ENCODE data around the gene SERP2. TPM values are rescaled to one million over a fixed set of nuclear protein-coding genes. Genes with fewer than 3 reads are reported as not detected.

SERP2 gene
- total RNA-seq, 2 experiments from 2014 or later, result not detected

DNA sequence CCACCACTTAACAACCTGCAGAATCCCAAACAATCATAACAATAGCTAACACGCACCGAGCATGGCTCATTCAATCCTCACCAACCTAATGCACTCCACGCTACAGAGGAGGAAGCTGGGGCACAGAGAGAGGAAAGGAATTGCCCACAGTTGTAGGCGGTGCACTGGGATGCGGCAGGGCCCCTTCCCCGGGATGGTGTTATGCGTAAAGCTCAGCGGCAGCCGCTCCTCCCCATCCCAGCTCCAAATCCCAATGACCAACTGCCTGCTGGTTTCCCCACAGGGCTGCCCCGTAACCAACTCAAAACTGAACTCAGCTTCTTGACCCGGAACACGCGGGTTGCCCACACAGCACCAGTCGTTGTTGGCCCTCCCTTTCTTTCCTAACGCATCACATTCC, 42.2 kb downstream of the SERP2 start:
- H3K4me3 Mint-ChIP-seq, result no peak overlapping the region
- ChIA-PET POLR2A (no interaction called here), CTCF (no interaction called here)
- H3K4me1 Mint-ChIP-seq, result no peaks in the 10 kb centered on the region
- no peaks in the 10 kb centered on the region for H3K9me3 Mint-ChIP-seq
- no peaks in the 10 kb centered on the region for H3K36me3 Mint-ChIP-seq (ENCODE audit: low read depth)
- peaks cover 2% of the 10 kb centered on the region for H3K27me3 Mint-ChIP-seq
- no peak overlapping the region for H3K27ac Mint-ChIP-seq
- no peak for DNase-seq

DNA sequence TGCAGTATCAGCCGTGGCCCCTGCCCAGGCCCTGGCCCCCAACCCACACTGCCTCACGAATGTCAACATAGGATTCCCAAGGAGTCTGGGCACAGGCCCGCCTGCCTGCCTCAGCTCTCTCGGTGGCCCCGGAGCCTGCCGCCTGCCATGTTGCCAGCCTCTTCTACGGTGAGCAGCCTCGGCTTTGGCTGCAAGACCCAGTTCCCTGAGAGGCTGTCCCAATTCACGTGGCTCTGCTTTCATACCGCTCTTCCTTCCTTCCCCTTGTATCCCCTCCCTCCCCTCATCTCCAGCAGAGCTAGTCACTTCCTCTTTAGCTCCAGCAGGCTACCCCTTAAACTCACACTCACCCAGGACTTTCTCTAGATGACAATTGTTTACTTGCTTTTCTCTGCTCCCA, 42.7 kb downstream of the SERP2 start:
- ChIA-PET CTCF (no interaction called here), POLR2A (no interaction called here)

DNA sequence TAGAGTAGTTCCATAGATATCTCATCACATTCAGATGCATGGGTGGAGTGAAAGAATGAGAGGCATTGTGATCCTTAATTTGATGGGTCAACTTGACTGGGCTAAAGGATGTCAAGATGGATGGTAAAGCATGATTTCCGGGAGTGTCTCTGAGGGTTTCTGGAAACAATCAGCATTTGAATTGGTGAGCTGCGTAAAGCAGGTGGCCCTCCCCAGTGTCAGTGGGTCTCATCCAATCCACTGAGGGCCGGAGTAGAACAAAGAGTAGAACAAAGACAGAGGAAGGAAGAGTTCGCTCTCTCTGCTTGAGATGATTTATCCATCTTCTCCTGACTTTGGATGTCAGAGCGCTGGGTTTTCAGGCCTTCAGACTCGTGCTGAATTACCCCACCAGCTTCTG, 43.1 kb downstream of the SERP2 start:
- H3K27ac Mint-ChIP-seq, result no peak overlapping the region
- H3K4me3 Mint-ChIP-seq, result no peak overlapping the region
- peaks cover 5% of the 10 kb centered on the region for H3K27me3 Mint-ChIP-seq
- no peaks in the 10 kb centered on the region for H3K9me3 Mint-ChIP-seq
- DNase-seq, result no peak
- no peaks in the 10 kb centered on the region for H3K4me1 Mint-ChIP-seq
- CTCF ChIA-PET, result no interaction called here
- no peaks in the 10 kb centered on the region for H3K36me3 Mint-ChIP-seq (ENCODE audit: low read depth)
- POLR2A ChIA-PET, result no interaction called here

More for the DNA sequence above, 42.7 kb downstream of the SERP2 start:
- no peaks in the 10 kb centered on the region for H3K4me1 Mint-ChIP-seq
- H3K27ac Mint-ChIP-seq, result no peak overlapping the region
- peaks cover 3% of the 10 kb centered on the region for H3K27me3 Mint-ChIP-seq
- H3K4me3 Mint-ChIP-seq, result no peak overlapping the region
- no peak for DNase-seq
- H3K36me3 Mint-ChIP-seq (ENCODE audit: low read depth), result no peaks in the 10 kb centered on the region
- no peaks in the 10 kb centered on the region for H3K9me3 Mint-ChIP-seq

DNA sequence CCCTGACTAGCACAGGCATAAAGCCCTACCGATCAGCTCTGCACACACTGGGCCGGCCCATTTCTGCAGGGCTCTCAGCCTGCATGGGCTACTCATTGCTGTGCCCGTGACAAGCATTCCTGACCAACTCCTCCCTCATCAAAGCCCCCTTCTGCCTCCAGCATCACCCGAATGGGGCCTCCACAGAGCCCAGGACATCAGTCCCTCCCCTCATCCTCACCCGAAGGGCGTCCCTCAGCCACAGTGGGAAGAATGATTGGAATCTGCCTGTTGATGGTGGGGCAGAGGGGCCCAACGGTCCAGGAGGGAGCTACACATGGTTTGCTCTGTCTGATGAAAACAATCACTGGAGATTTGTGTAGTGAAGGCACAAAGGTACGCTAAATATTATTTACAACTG, 43.8 kb downstream of the SERP2 start:
- no peaks in the 10 kb centered on the region for H3K36me3 Mint-ChIP-seq (ENCODE audit: low read depth)
- H3K9me3 Mint-ChIP-seq, result no peaks in the 10 kb centered on the region
- no peaks in the 10 kb centered on the region for H3K4me1 Mint-ChIP-seq
- POLR2A ChIA-PET, result no interaction called here
- no peak for DNase-seq
- H3K27me3 Mint-ChIP-seq, result peaks cover 7% of the 10 kb centered on the region
- CTCF ChIA-PET, result no interaction called here
- no peak overlapping the region for H3K4me3 Mint-ChIP-seq
- H3K27ac Mint-ChIP-seq, result no peak overlapping the region

DNA sequence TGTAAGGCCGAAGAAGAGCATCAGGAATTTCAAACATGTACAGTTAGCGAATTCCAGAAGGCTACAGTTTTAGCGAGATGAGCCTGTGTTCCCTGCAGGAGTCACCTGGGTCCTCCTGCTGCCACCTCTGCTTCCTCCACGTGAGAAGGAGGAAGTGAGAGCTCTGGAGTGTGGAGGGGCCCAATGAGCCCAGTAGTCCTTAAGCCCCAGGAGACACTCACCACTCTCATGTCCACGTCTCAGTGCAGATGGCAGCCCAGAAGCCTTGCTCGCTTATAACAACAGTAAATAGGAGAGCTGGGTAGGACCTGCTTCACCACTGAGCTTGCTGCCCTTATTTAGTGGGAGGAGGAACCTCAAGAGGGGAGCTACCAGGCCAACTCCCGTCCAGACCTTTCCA, 44.3 kb downstream of the SERP2 start:
- H3K4me1 Mint-ChIP-seq, result no peaks in the 10 kb centered on the region
- CTCF ChIA-PET, result no interaction called here
- no peaks in the 10 kb centered on the region for H3K9me3 Mint-ChIP-seq
- no peaks in the 10 kb centered on the region for H3K36me3 Mint-ChIP-seq (ENCODE audit: low read depth)
- peaks cover 7% of the 10 kb centered on the region for H3K27me3 Mint-ChIP-seq
- no peak overlapping the region for H3K27ac Mint-ChIP-seq
- H3K4me3 Mint-ChIP-seq, result no peak overlapping the region
- DNase-seq, result no peak
- POLR2A ChIA-PET, result no interaction called here

DNA sequence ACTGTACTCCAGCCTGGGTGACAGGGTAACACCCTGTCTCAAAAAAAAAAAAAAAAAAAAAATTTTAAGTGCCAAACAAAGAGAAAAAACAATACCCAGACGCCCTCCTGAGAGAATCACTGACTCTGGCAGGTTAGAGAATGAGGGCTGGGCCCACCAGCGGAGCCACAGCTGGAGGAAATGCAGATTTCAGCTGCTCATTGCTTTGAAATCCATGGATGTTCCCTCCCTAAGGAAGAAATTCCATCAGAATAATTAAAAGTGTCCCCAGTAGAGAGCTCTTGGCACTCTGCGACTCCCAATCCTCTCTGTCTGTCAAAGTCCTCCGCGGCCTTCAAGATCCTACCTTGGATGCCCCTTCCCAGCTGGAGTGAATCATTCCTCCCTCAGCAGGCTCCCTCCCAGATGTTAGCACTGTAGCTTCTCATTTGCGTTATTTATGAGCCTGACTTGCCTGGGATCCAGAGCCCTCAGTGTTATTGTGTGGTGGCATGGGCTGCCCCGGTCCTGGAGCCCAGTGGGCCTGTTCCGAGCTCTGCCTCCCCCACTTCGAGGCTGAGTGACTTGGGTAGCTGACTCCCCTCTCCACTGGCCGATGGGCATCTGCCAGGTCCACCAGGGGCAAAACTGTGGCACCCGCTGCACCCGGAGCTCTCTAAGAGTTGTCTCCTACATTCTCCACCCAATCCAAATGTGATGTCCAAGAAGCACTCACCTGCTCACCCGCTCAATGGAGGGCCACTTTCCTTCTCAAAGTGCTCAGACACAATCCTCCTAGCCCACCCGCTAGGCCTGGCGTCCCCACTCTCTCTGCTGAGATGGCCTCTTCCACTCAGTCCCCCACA, 47.0 kb downstream of the SERP2 start:
- peaks cover 18% of the 10 kb centered on the region for H3K27me3 Mint-ChIP-seq
- H3K4me1 Mint-ChIP-seq, result no peaks in the 10 kb centered on the region
- no peak overlapping the region for H3K27ac Mint-ChIP-seq
- H3K9me3 Mint-ChIP-seq, result no peaks in the 10 kb centered on the region
- no peak for DNase-seq
- ChIA-PET CTCF (interaction anchor here (0.6 kb wide), 1 partner anchor 353 kb away, joined by 3 read pairs; no protein-coding TSS in a partner anchor), POLR2A (no interaction called here)
- H3K4me3 Mint-ChIP-seq, result no peak overlapping the region
- no peaks in the 10 kb centered on the region for H3K36me3 Mint-ChIP-seq (ENCODE audit: low read depth)

DNA sequence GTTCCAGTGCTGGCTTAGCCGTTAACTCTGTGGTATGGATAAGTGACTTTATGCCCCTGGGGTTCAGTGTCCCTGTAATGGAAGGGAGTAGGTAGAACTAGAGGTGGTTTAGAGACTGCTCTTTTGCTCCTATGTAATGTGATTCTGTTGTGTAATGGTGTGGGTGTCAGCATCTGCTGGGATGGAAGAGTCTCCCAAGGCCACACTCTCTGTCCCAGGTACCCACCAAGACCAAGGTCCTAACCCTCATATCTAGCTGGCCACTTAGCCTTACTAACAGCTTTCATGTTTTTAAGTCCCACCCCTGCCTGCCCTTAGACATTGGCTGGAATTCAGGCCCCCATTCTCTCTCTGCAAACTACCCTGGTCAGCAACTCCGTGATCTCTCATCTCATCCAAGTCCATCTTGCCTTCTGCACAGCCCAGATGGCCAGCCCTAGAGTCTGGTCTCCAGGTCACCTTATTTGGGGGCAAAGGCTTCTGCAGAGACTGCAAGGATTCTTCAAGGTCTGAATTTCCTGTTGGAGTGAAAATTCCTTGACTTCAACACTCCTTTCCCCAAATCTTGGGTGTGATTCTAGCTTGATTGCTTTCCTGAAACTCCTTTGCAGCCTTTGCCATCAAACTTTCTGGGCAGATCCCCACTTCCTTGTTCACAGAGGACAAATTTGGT, 48.4 kb downstream of the SERP2 start:
- Mint-ChIP-seq H3K4me3 (no peak overlapping the region), H3K27me3 (peaks cover 19% of the 10 kb centered on the region), H3K9me3 (no peaks in the 10 kb centered on the region), H3K4me1 (no peaks in the 10 kb centered on the region), H3K36me3 (ENCODE audit: low read depth) (no peaks in the 10 kb centered on the region), H3K27ac (no peak overlapping the region)
- ChIA-PET POLR2A (no interaction called here), CTCF (no interaction called here)
- no peak for DNase-seq

DNA sequence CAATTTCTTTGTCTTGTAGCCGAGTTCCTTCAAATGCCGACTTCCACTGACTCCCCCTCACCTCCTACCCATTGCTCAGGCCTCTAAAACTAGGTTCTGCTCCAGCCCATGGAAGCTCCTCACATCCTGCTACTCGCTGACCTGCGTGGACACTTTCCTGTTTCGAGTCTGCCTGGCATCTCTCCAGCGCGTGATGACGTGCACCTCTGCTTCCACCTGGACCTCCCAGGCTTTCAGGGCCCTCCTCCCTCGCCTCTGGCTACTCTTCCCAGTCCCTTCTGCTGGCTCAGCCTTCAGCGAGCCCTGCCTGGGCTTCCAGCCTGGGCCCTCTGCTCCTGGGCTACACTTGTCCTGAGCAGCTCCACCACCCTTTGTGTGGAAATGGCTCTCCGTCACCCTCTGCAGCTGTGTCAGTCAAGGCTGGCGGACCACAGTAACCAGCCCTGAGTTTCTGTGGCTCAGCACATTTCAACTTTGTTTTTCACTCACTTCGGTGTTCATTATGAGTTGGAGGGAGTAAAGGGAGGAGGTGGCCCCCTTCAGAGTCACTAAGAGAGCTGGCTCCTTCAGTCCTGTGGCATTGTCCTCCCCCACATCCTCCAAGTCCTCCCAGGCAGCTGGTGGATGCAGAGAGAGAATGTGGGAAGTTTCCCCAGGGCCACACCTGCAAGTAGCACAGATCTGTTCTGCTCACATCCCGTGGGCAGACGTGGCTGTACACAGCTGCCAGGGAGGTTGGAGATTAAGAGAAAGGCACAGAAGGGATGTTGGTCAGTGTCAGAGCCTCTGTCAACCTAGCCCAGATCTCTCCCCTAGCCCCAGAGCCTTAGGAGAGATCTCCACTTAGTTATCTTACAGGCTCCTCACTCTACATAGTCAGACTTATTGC, 49.4 kb downstream of the SERP2 start:
- no peak for DNase-seq
- Mint-ChIP-seq H3K27me3 (peaks cover 19% of the 10 kb centered on the region), H3K4me1 (no peaks in the 10 kb centered on the region), H3K9me3 (no peaks in the 10 kb centered on the region), H3K27ac (no peak overlapping the region), H3K36me3 (ENCODE audit: low read depth) (no peaks in the 10 kb centered on the region), H3K4me3 (no peak overlapping the region)
- ChIA-PET CTCF (no interaction called here), POLR2A (no interaction called here)

DNA sequence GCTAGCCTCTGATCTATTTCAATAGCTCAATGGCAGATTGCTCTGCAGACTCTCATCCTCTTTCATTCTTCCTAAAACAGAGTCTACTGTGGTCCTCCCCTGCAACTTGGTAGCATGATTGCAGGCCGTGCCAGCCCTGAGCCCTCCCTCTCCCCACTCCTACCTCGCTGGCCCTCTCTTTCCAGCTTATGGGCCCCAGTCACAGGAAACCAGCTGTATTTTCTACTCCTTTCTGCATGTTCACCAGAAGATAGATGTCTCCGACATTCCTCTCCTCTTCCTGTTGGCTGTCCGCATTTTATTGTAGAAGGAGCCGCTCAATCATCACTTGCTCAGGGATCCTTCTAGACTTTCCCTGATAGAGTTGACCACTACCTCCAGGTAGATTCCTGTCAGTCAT, 50.2 kb downstream of the SERP2 start:
- Mint-ChIP-seq H3K36me3 (ENCODE audit: low read depth) (no peaks in the 10 kb centered on the region), H3K4me3 (no peak overlapping the region), H3K27ac (no peak overlapping the region), H3K4me1 (no peaks in the 10 kb centered on the region), H3K27me3 (peaks cover 19% of the 10 kb centered on the region), H3K9me3 (no peaks in the 10 kb centered on the region)
- ChIA-PET CTCF (interaction anchor here (0.9 kb wide), 1 partner anchor 14 kb away, joined by 3 read pairs; no protein-coding TSS in a partner anchor), POLR2A (no interaction called here)
- no peak for DNase-seq

DNA sequence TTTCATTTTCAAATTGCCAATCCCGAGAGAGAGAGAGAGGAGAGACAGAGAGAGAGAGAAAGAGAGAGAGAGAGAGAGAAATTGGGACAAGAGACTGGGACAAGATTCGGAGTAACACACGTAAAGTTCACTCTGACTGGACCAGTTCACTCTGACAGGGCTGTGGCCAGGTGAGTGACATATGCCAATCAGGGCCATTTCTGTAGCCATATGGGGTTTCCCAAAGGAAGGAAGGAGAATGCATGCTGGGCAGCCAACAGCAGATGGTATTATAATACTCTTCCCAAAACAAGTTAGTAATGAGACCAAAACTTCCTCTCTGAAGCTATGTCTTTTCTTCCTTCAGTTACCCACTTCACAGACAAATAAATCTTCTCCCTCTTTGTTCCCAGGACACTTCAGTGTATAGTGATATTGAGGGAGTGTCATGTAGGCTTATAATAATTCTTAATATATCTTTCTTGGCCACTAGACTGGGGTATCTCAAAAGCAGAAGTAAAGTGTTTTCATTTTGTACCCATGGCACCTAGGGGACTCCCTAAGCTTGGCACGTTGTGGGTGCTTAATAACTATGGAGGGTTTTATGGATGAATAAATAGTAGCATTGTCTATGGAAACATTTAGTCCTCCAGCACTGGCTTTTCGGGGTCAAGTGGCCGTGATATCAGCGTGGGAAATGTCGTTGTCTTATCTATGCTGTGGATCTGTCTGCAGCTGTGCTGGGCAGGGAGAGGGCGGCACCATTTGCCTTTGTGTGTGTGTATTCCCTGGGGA, 51.6 kb downstream of the SERP2 start:
- DNase-seq, result no peak
- Mint-ChIP-seq H3K9me3 (no peaks in the 10 kb centered on the region), H3K36me3 (ENCODE audit: low read depth) (no peaks in the 10 kb centered on the region), H3K4me1 (no peaks in the 10 kb centered on the region), H3K27me3 (peaks cover 19% of the 10 kb centered on the region), H3K4me3 (no peak overlapping the region), H3K27ac (no peak overlapping the region)
- POLR2A ChIA-PET, result no interaction called here
- CTCF ChIA-PET, result interaction anchor here (0.9 kb wide), 1 partner anchor 13 kb away, joined by 3 read pairs; no protein-coding TSS in a partner anchor

DNA sequence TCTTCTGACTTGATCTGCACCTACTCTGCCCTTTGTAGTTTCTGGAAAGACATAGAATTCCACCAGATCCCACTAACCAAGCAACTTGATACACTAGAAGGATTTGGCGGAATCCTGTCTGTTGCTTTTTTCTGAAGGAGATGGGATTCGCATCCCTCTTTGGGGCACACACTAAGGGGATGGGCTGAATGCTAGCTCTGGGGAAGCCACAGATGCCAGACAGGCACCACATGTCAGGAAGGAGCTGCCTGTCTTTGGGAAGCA, 52.1 kb downstream of the SERP2 start:
- no peak overlapping the region for H3K4me3 Mint-ChIP-seq
- no peaks in the 10 kb centered on the region for H3K4me1 Mint-ChIP-seq
- no peaks in the 10 kb centered on the region for H3K9me3 Mint-ChIP-seq
- ChIA-PET POLR2A (no interaction called here), CTCF (no interaction called here)
- no peak overlapping the region for H3K27ac Mint-ChIP-seq
- no peak for DNase-seq
- no peaks in the 10 kb centered on the region for H3K36me3 Mint-ChIP-seq (ENCODE audit: low read depth)
- H3K27me3 Mint-ChIP-seq, result peaks cover 19% of the 10 kb centered on the region

DNA sequence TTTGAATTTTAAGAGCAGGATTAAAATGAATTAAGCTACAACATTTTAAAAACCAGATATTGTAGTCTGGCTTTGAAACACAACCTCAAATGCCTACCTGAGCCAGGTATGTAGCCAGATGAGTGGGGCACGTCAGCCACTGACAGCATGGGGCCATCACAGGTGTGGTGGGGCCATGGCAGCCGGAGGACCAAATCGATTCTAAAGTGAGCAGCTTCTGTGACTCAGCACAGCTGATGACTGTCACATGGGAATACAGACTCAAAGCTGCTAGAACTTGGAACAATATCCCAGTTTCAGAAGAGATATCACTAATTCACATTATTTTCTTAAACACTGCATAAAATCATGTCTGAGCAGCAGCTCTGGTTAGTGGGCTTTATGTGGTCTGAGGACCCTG, 52.8 kb downstream of the SERP2 start:
- no peaks in the 10 kb centered on the region for H3K36me3 Mint-ChIP-seq (ENCODE audit: low read depth)
- H3K27me3 Mint-ChIP-seq, result peaks cover 17% of the 10 kb centered on the region
- ChIA-PET CTCF (no interaction called here), POLR2A (no interaction called here)
- DNase-seq, result no peak
- H3K4me1 Mint-ChIP-seq, result no peaks in the 10 kb centered on the region
- H3K9me3 Mint-ChIP-seq, result no peaks in the 10 kb centered on the region
- H3K27ac Mint-ChIP-seq, result no peak overlapping the region
- no peak overlapping the region for H3K4me3 Mint-ChIP-seq

DNA sequence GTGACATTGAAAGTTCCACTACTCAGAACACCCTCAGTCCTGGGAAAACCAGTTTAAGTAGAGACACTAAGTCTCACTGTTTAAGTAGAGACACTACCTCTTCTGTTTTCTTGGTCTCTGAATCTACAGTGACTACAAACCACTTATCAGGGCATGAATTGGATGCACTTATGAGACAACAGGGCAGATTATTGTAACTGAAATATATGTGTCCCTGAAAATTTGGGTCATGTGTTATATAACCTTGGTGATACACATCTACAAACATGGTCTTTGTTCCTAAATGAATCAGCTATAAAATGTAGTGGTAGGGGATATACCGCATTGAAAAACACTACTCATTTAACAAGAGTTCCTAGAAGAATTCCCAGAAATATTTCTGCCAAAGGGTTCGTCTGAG, 55.7 kb downstream of the SERP2 start:
- H3K9me3 Mint-ChIP-seq, result no peaks in the 10 kb centered on the region
- POLR2A ChIA-PET, result no interaction called here
- H3K36me3 Mint-ChIP-seq (ENCODE audit: low read depth), result no peaks in the 10 kb centered on the region
- peaks cover 18% of the 10 kb centered on the region for H3K27me3 Mint-ChIP-seq
- H3K4me1 Mint-ChIP-seq, result no peaks in the 10 kb centered on the region
- CTCF ChIA-PET, result no interaction called here
- DNase-seq, result no peak
- no peak overlapping the region for H3K27ac Mint-ChIP-seq
- no peak overlapping the region for H3K4me3 Mint-ChIP-seq

Data from activated CD4-positive, alpha-beta memory T cell treated with anti-CD3 and anti-CD28 coated beads, Interleukin-2, amount 10 ng/mL, durations not matched to agents 7 days and 5 days (primary cell).